HCT116 (cell line): ENCODE data around the gene PLPPR3. TPM values are rescaled to one million over a fixed set of nuclear protein-coding genes. Genes with fewer than 3 reads are reported as not detected.
"Not testable (repeated sequence)": the region's sequence is repeated elsewhere in the genome, so short reads cannot be mapped to it uniquely, and the experiment has no call there.

Experiments
- ATAC-seq: fragments of 200-7000 bp; cut with Tn5 transposase; 2 replicates; pipeline ENCODE4 v1.9.1; 2020; ENCODE audit warnings: mild to moderate bottlenecking, moderate library complexity
- BruUV-seq: library from RNA; stranded (reverse); fragments of 400-500 nt; replicated peaks from 2 replicates; lab custom pipeline; 2021; lab: Mats Ljungman, UMichigan
- CTCF ChIA-PET: fragments of 300-600 bp; sonication (Branson Sonifier 250); formaldehyde crosslinking; loops from one replicate; lab custom pipeline; 2021; ENCODE audit warnings: antibody characterized with exemption; lab: Charles Lee
- POLR2A ChIA-PET: fragments of 300-600, 350-600 bp; sonication (Branson Sonifier 250); formaldehyde crosslinking; loops from one replicate; lab custom pipeline; 2021; ENCODE audit warnings: antibody characterized with exemption; lab: Charles Lee
- RAD21 ChIA-PET, 2 experiments: fragments of 300-600 bp; sonication (Branson Sonifier 250); formaldehyde crosslinking; loops; one replicate each; lab custom pipeline; 2023; ENCODE audit warnings: low total read pairs in 2 of 2; ENCODE audit not compliant: uncharacterized antibody in 2 of 2, unreplicated experiment in 2 of 2, low non-redundant PET in 1 of 2; lab: Charles Lee
- DNase-seq: peaks from one replicate; pipeline ENCODE4 v3.0.0-alpha.2; 2010; ENCODE audit warnings: low read depth, low spot score
- H2AFZ ChIP-seq: fragments of 200-600 bp; shearing (Covaris generic), sonication (generic); 2 replicates; pipeline ENCODE4 v1.6.1; 2017; ENCODE audit warnings: low read depth, mixed run types, mixed read lengths, antibody characterized with exemption, low read length; ENCODE audit not compliant: poor library complexity, severe bottlenecking
- H3K27ac ChIP-seq: 2 replicates; pipeline ENCODE4 v1.5.1; 2012; ENCODE audit warnings: low read depth, low read length
- H3K27me3 ChIP-seq: fragments of 200-600 bp; sonication (generic); 2 replicates; pipeline ENCODE4 v1.6.1; 2016; ENCODE audit warnings: mixed run types, low read length, mixed read lengths; ENCODE audit not compliant: insufficient read depth
- H3K36me3 ChIP-seq, 2 experiments: fragments of 200-500 bp in 1 of 2; fragments of 200-600 bp in 1 of 2; sonication (Bioruptor generic) in 1 of 2; sonication (generic) in 1 of 2; 2 replicates each; pipeline versions ENCODE4 v1.5.1 to v1.6.1; 2014 to 2016; ENCODE audit warnings: low read length in 2 of 2, inconsistent platforms in 1 of 2, mixed read lengths in 1 of 2, mixed run types in 1 of 2; ENCODE audit not compliant: insufficient read depth in 2 of 2, control insufficient read depth in 1 of 2
- H3K4me1 ChIP-seq, 2 experiments: fragments of 200-600 bp in 1 of 2; sonication (generic) in 1 of 2; 2 replicates each; pipeline versions ENCODE4 v1.5.1 to v1.6.1; 2012 to 2017; ENCODE audit warnings: low read length in 2 of 2, inconsistent platforms in 1 of 2, mild to moderate bottlenecking in 1 of 2, mixed read lengths in 1 of 2, mixed run types in 1 of 2, moderate library complexity in 1 of 2; ENCODE audit not compliant: insufficient read depth in 2 of 2, control insufficient read depth in 1 of 2
- H3K4me2 ChIP-seq: fragments of 200-600 bp; sonication (generic); 2 replicates; pipeline ENCODE4 v1.6.1; 2017; ENCODE audit warnings: mixed run types, low read length, mixed read lengths
- H3K4me3 ChIP-seq, 2 experiments: fragments of 200-600 bp in 1 of 2; sonication (generic) in 1 of 2; replicated peaks in 1 of 2; 2 replicates each; pipeline ENCODE4 v1.5.1; 2011 to 2016; ENCODE audit warnings: low read length in 2 of 2, control low read depth in 1 of 2, low read depth in 1 of 2, mild to moderate bottlenecking in 1 of 2, mixed read lengths in 1 of 2, mixed run types in 1 of 2
- H3K79me2 ChIP-seq: fragments of 200-600 bp; sonication (generic); 2 replicates; pipeline ENCODE4 v1.6.1; 2017; ENCODE audit warnings: mild to moderate bottlenecking, mixed run types, low read length, moderate library complexity, mixed read lengths; ENCODE audit not compliant: insufficient read depth
- H3K9ac ChIP-seq: fragments of 200-600 bp; sonication (generic); 2 replicates; pipeline ENCODE4 v1.6.1; 2016; ENCODE audit warnings: low read length, mixed read lengths
- H3K9me2 ChIP-seq: fragments of 200-600 bp; sonication (generic), shearing (Covaris generic); 2 replicates; pipeline ENCODE4 v1.6.1; 2017; ENCODE audit warnings: mixed run types, mild to moderate bottlenecking, moderate library complexity; ENCODE audit not compliant: insufficient read depth
- H3K9me3 ChIP-seq, 2 experiments: fragments of 200-500 bp in 1 of 2; fragments of 200-600 bp in 1 of 2; sonication (Bioruptor generic) in 1 of 2; sonication (generic) in 1 of 2; 2 replicates each; pipeline ENCODE4 v1.6.1; 2014 to 2017; ENCODE audit warnings: low read length in 2 of 2, mixed read lengths in 2 of 2, inconsistent platforms in 1 of 2, low read depth in 1 of 2, mild to moderate bottlenecking in 1 of 2, mixed run types in 1 of 2, moderate library complexity in 1 of 2; ENCODE audit not compliant: control insufficient read depth in 1 of 2, insufficient read depth in 1 of 2
- H4K20me1 ChIP-seq: fragments of 200-600 bp; sonication (generic), shearing (Covaris generic); 2 replicates; pipeline ENCODE4 v1.6.1; 2017; ENCODE audit warnings: mixed run types, mild to moderate bottlenecking, moderate library complexity; ENCODE audit not compliant: insufficient read depth
- CBX3 ChIP-seq: IDR thresholded peaks from 2 replicates; pipeline ENCODE4 v1.6.1; 2012; ENCODE audit warnings: low read depth
- ELF1 ChIP-seq: IDR thresholded peaks from 2 replicates; pipeline ENCODE4 v1.6.1; 2012; ENCODE audit warnings: low read depth, borderline replicate concordance
- EZH2 ChIP-seq: fragments of 200-600 bp; sonication (generic); IDR thresholded peaks from 2 replicates; pipeline ENCODE4 v1.6.1; 2017; ENCODE audit warnings: antibody characterized with exemption, mixed run types
- FOSL1 ChIP-seq: IDR thresholded peaks from 2 replicates; pipeline ENCODE4 v1.6.1; 2012; ENCODE audit warnings: low read depth
- JUND ChIP-seq: IDR thresholded peaks from 2 replicates; pipeline ENCODE4 v1.6.1; 2012
- SIN3A ChIP-seq: IDR thresholded peaks from 2 replicates; pipeline ENCODE4 v1.6.1; 2012; ENCODE audit warnings: low read depth
- SRF ChIP-seq: IDR thresholded peaks from 2 replicates; pipeline ENCODE4 v1.6.1; 2012; ENCODE audit warnings: low read depth
- YY1 ChIP-seq: IDR thresholded peaks from 2 replicates; pipeline ENCODE4 v1.6.1; 2011; ENCODE audit warnings: low read length, low read depth, moderate library complexity, mild to moderate bottlenecking; ENCODE audit not compliant: insufficient replicate concordance; ENCODE audit errors: extremely low read depth
- ZFX ChIP-seq: fragments of 450-650 bp; IDR thresholded peaks from 2 replicates; pipeline ENCODE4 v1.6.1; 2017
- intact Hi-C: fragments of 100-400 bp; cut with micrococcal nuclease; formaldehyde crosslinking; loops from 2 replicates; pipeline ENCODE4 v1.10.0; 2022
- total RNA-seq: library from RNA; stranded (reverse); gene quantifications from one replicate; pipeline ENCODE4 v1.2.1, GENCODE V29; 2021; ENCODE audit not compliant: unreplicated experiment

Gene PLPPR3
- total RNA-seq, 1 experiment from 2014 or later: 0.27 TPM

GRCh38 chr19:823565-824121 lies 1.9 kb upstream of the PLPPR3 start (continued):
- TF ChIP-seq YY1 (no peak), ZFX (no peak), FOSL1 (no peak), EZH2 (no peak), CBX3 (no peak), SRF (no peak), JUND (no peak)

GRCh38 chr19:821231-821824 lies 427 bp downstream of the PLPPR3 start:
- POLR2A ChIA-PET: no interaction called here
- H4K20me1 ChIP-seq: no peaks in the 10 kb centered on the region
- H3K4me3 ChIP-seq: no peak overlapping the region
- no peaks in the 10 kb centered on the region for H3K36me3 ChIP-seq
- H3K9me2 ChIP-seq: no peaks in the 10 kb centered on the region
- H3K4me2 ChIP-seq: no peak overlapping the region
- no peaks in the 10 kb centered on the region for H3K79me2 ChIP-seq
- no peak overlapping the region for H3K9ac ChIP-seq
- no peaks in the 10 kb centered on the region for H3K27me3 ChIP-seq
- no peak for DNase-seq
- CTCF ChIA-PET: no interaction called here
- TF ChIP-seq FOSL1: no peak
- no peak for TF ChIP-seq SIN3A
- TF ChIP-seq ELF1: no peak
- TF ChIP-seq, all 23 proteins: peak for 0
- RAD21 ChIA-PET: no interaction called here
- H3K9me3 ChIP-seq: no peaks in the 10 kb centered on the region
- intact Hi-C loops: no loop called here
- peaks cover 5 to 7% of the 10 kb centered on the region in 2 experiments; a peak in 2 of 4 replicates for H3K4me1 ChIP-seq
- H2AFZ ChIP-seq: no peak overlapping the region
- ATAC-seq: no peak
- no peak overlapping the region for H3K27ac ChIP-seq
- no TSS peak for BruUV-seq

GRCh38 chr19:820212-820611 lies 1.5 kb downstream of the PLPPR3 start:
- RAD21 ChIA-PET, intact Hi-C loops, H3K9ac ChIP-seq, H3K36me3 ChIP-seq, BruUV-seq, H3K4me3 ChIP-seq, H3K4me2 ChIP-seq, DNase-seq, ATAC-seq, H3K79me2 ChIP-seq, H3K27me3 ChIP-seq, POLR2A ChIA-PET, CTCF ChIA-PET, H3K27ac ChIP-seq, H2AFZ ChIP-seq, H3K9me3 ChIP-seq, H3K9me2 ChIP-seq, H4K20me1 ChIP-seq, H3K4me1 ChIP-seq: not testable (repeated sequence)
